WTC11 (cell line): ENCODE measurements around the gene STYXL2. TPM values are rescaled to one million over a fixed set of nuclear protein-coding genes. Genes with fewer than 3 reads are reported as not detected.

Experiments
- ATAC-seq: fragments of 200-7000 bp; cut with Tn5 transposase; 2 replicates; pipeline ENCODE4 v1.10.0; 2021; ENCODE audit warnings: mild to moderate bottlenecking, moderate library complexity
- CTCF ChIA-PET: fragments of 300-600 bp; sonication (Branson Sonifier 250); formaldehyde crosslinking; loops from one replicate; lab custom pipeline; 2021; ENCODE audit warnings: antibody characterized with exemption; lab: Charles Lee
- POLR2A ChIA-PET: fragments of 350-600 bp; sonication (Branson Sonifier 250); formaldehyde crosslinking; loops from one replicate; lab custom pipeline; 2021; ENCODE audit warnings: antibody characterized with exemption; lab: Charles Lee
- DNase-seq: peaks from one replicate; pipeline ENCODE4 v3.0.0; 2021; ENCODE audit warnings: low spot score
- H3K27ac Mint-ChIP-seq: 2 replicates; pipeline ENCODE4 v1.8.0; 2021; ENCODE audit warnings: mixed read lengths
- H3K27me3 Mint-ChIP-seq: 2 replicates; pipeline ENCODE4 v1.8.0; 2021; ENCODE audit warnings: low read depth, mild to moderate bottlenecking, moderate library complexity, mixed read lengths
- H3K36me3 Mint-ChIP-seq: 2 replicates; pipeline ENCODE4 v1.8.0; 2021; ENCODE audit warnings: mixed read lengths
- H3K4me1 Mint-ChIP-seq: 2 replicates; pipeline ENCODE4 v1.8.0; 2022; ENCODE audit warnings: mixed read lengths
- H3K4me3 Mint-ChIP-seq: 2 replicates; pipeline ENCODE4 v1.8.0; 2021; ENCODE audit warnings: mild to moderate bottlenecking, moderate library complexity, mixed read lengths
- H3K9me3 Mint-ChIP-seq: 2 replicates; pipeline ENCODE4 v1.8.0; 2021; ENCODE audit warnings: mixed read lengths
- AFF4 ChIP-seq: sonication (generic); formaldehyde crosslinking; IDR thresholded peaks from 2 replicates; pipeline ENCODE4 v1.8.1; 2023; ENCODE audit warnings: mild to moderate bottlenecking, missing genetic modification reagents, borderline replicate concordance
- AR ChIP-seq: fragments of 250-450 bp; sonication (Bioruptor Pico); IDR thresholded peaks from 2 replicates; pipeline ENCODE4 v1.9.0; 2021; ENCODE audit warnings: mild to moderate bottlenecking
- ATF3 ChIP-seq: sonication (generic); formaldehyde crosslinking; conservative IDR thresholded peaks from 2 replicates; pipeline ENCODE4 v1.8.1; 2022; ENCODE audit warnings: mild to moderate bottlenecking, missing genetic modification reagents
- ATF6 ChIP-seq: sonication (generic); formaldehyde crosslinking; IDR thresholded peaks from 2 replicates; pipeline ENCODE4 v1.8.1; 2023; ENCODE audit warnings: mild to moderate bottlenecking, missing genetic modification reagents
- ERG ChIP-seq: fragments of 250-450 bp; sonication (Bioruptor Pico); IDR thresholded peaks from 2 replicates; pipeline ENCODE4 v1.8.0; 2021; ENCODE audit warnings: mild to moderate bottlenecking
- ETV6 ChIP-seq: sonication (generic); formaldehyde crosslinking; IDR thresholded peaks from 2 replicates; pipeline ENCODE4 v1.8.1; 2022; ENCODE audit warnings: mild to moderate bottlenecking, missing genetic modification reagents
- FOXK1 ChIP-seq: sonication (generic); formaldehyde crosslinking; IDR thresholded peaks from 2 replicates; pipeline ENCODE4 v1.8.0; 2022; ENCODE audit warnings: mild to moderate bottlenecking, moderate library complexity, missing genetic modification reagents
- GTF2I ChIP-seq: fragments of 250-450 bp; sonication (Bioruptor Pico); conservative IDR thresholded peaks from 2 replicates; pipeline ENCODE4 v1.4.0; 2021; ENCODE audit warnings: mild to moderate bottlenecking
- MYBL2 ChIP-seq: sonication (generic); formaldehyde crosslinking; IDR thresholded peaks from 2 replicates; pipeline ENCODE4 v1.8.1; 2023; ENCODE audit warnings: mild to moderate bottlenecking, moderate library complexity, missing genetic modification reagents
- SP1 ChIP-seq: sonication (generic); formaldehyde crosslinking; conservative IDR thresholded peaks from 2 replicates; pipeline ENCODE4 v1.8.1; 2022; ENCODE audit warnings: missing genetic modification reagents
- TCF7 ChIP-seq: sonication (generic); formaldehyde crosslinking; IDR thresholded peaks from 2 replicates; pipeline ENCODE4 v1.8.0; 2022; ENCODE audit warnings: mild to moderate bottlenecking, low read depth, missing genetic modification reagents, moderate library complexity
- ZMAT4 ChIP-seq: fragments of 250-450 bp; sonication (Bioruptor Pico); IDR thresholded peaks from 2 replicates; pipeline ENCODE4 v1.9.0; 2021; ENCODE audit warnings: mild to moderate bottlenecking
- ZNF121 ChIP-seq: sonication (generic); formaldehyde crosslinking; IDR thresholded peaks from 2 replicates; pipeline ENCODE4 v1.8.0; 2023; ENCODE audit warnings: missing genetic modification reagents
- ZNF281 ChIP-seq: sonication (generic); formaldehyde crosslinking; IDR thresholded peaks from 2 replicates; pipeline ENCODE4 v1.8.0; 2023; ENCODE audit warnings: mild to moderate bottlenecking, missing genetic modification reagents
- ZNF416 ChIP-seq: fragments of 250-450 bp; sonication (Bioruptor Pico); IDR thresholded peaks from 2 replicates; pipeline ENCODE4 v1.9.0; 2021; ENCODE audit warnings: mild to moderate bottlenecking, inconsistent platforms
- ZNF671 ChIP-seq: fragments of 250-450 bp; sonication (Bioruptor Pico); IDR thresholded peaks from 2 replicates; pipeline ENCODE4 v1.8.0; 2021; ENCODE audit warnings: mild to moderate bottlenecking
- total RNA-seq: library from RNA; stranded (reverse); gene quantifications from 3 replicates; pipeline ENCODE4 v1.2.3, GENCODE V29; 2021

STYXL2 gene
- total RNA-seq, 1 experiment from 2014 or later, result 0.59 TPM

- no peak for ATAC-seq
- DNase-seq, result no peak
- CTCF ChIA-PET, result interaction anchor here (0.6 to 2.2 kb wide), 9 partner anchors 30 to 212 kb away, joined by 3 to 15 read pairs (median 3); partner anchors contain the start of gene POU2F1
- Mint-ChIP-seq H3K4me1 (peaks cover 50% of the 10 kb centered on the region), H3K27ac (peak overlapping the region; percentile 51; the same call in 1 of the 2 replicates)
- TF ChIP-seq MYBL2 (CRISPR knock-in tag) (no peak), AFF4 (CRISPR knock-in tag) (no peak), ATF3 (CRISPR knock-in tag) (no peak), ATF6 (CRISPR knock-in tag) (no peak), FOXK1 (no peak), SP1 (no peak), ETV6 (CRISPR knock-in tag) (no peak), TCF7 (CRISPR knock-in tag) (no peak), AR (CRISPR knock-in tag) (no peak), ZNF281 (CRISPR knock-in tag) (no peak), ZMAT4 (CRISPR knock-in tag) (no peak), ZNF121 (CRISPR knock-in tag) (no peak), ZNF416 (CRISPR knock-in tag) (no peak), ZNF671 (CRISPR knock-in tag) (no peak), GTF2I (CRISPR knock-in tag) (no peak), ERG (CRISPR knock-in tag) (no peak)
- TF ChIP-seq, all 79 proteins: peak for 0
- H3K4me3 Mint-ChIP-seq, result peak overlapping the region; percentile 83
- no peaks in the 10 kb centered on the region for H3K36me3 Mint-ChIP-seq
- no peaks in the 10 kb centered on the region for H3K9me3 Mint-ChIP-seq
- peaks cover 16% of the 10 kb centered on the region for H3K27me3 Mint-ChIP-seq
- POLR2A ChIA-PET, result interaction anchor here (1.5 kb wide), 1 partner anchor 41 kb away, joined by 7 read pairs; no protein-coding TSS in a partner anchor
Measured at GRCh38 chr1:167122121-167122480, 28.2 kb downstream of the STYXL2 start.
